HPDE6-E6E7 (cell line): ENCODE results near the gene BTBD6.
"Not testable (repeated sequence)": the region's sequence is repeated elsewhere in the genome, so short reads cannot be mapped to it uniquely, and the experiment has no call there.

Source experiments
- DNase-seq: peaks from one replicate; pipeline ENCODE4 v3.0.0; 2011; ENCODE audit warnings: missing footprints; ENCODE audit errors: extremely low spot score

Gene BTBD6

GRCh38 chr14:105269405-105269804 lies 21.1 kb downstream of the BTBD6 start:
- DNase-seq, result no peak

- DNase-seq, result no peak
Observed at GRCh38 chr14:105271224-105271890, 23.0 kb downstream of the BTBD6 start.

GRCh38 chr14:105272623-105273022 lies 24.3 kb downstream of the BTBD6 start:
- no peak for DNase-seq

- no peak for DNase-seq
Observed at GRCh38 chr14:105273062-105273461, 24.7 kb downstream of the BTBD6 start.

GRCh38 chr14:105274637-105275036 lies 26.3 kb downstream of the BTBD6 start:
- DNase-seq, result no peak

GRCh38 chr14:105275267-105275946 lies 27.1 kb downstream of the BTBD6 start:
- DNase-seq, result no peak

- not testable (repeated sequence) for DNase-seq
Observed at GRCh38 chr14:105277448-105277847, 29.1 kb downstream of the BTBD6 start.

GRCh38 chr14:105279642-105280361 lies 31.5 kb downstream of the BTBD6 start:
- no peak for DNase-seq

GRCh38 chr14:105280525-105280924 lies 32.2 kb downstream of the BTBD6 start:
- no peak for DNase-seq

- DNase-seq, result peak; percentile 69
Observed at GRCh38 chr14:105281371-105282097, 33.2 kb downstream of the BTBD6 start.

GRCh38 chr14:105282098-105282725 lies 33.9 kb downstream of the BTBD6 start:
- DNase-seq, result no peak

GRCh38 chr14:105283028-105283427 lies 34.7 kb downstream of the BTBD6 start:
- DNase-seq, result no peak

- DNase-seq, result no peak
Observed at GRCh38 chr14:105283899-105284298, 35.6 kb downstream of the BTBD6 start.

GRCh38 chr14:105285174-105285573 lies 36.8 kb downstream of the BTBD6 start:
- no peak for DNase-seq

GRCh38 chr14:105286759-105287144 lies 38.4 kb downstream of the BTBD6 start:
- no peak for DNase-seq

GRCh38 chr14:105287249-105288102 lies 39.1 kb downstream of the BTBD6 start:
- no peak for DNase-seq

- DNase-seq, result not testable (repeated sequence)
Observed at GRCh38 chr14:105288936-105289335, 40.6 kb downstream of the BTBD6 start.

GRCh38 chr14:105290621-105291346 lies 42.5 kb downstream of the BTBD6 start:
- no peak for DNase-seq

- no peak for DNase-seq
Observed at GRCh38 chr14:105292826-105293711, 44.7 kb downstream of the BTBD6 start.
